ENCODE data around the gene ORC5. TPM values are rescaled to one million over a fixed set of nuclear protein-coding genes. Genes with fewer than 3 reads are reported as not detected.

ORC5 gene
- total RNA-seq (10 to 100 TPM; 20.8 to 30.8 (median 27.5) TPM), polyA plus RNA-seq (10 to 100 TPM in 1 of 3 donors, 1 to 10 TPM in 2; 8.4 to 12.0 (median 9.2) TPM)

DNA sequence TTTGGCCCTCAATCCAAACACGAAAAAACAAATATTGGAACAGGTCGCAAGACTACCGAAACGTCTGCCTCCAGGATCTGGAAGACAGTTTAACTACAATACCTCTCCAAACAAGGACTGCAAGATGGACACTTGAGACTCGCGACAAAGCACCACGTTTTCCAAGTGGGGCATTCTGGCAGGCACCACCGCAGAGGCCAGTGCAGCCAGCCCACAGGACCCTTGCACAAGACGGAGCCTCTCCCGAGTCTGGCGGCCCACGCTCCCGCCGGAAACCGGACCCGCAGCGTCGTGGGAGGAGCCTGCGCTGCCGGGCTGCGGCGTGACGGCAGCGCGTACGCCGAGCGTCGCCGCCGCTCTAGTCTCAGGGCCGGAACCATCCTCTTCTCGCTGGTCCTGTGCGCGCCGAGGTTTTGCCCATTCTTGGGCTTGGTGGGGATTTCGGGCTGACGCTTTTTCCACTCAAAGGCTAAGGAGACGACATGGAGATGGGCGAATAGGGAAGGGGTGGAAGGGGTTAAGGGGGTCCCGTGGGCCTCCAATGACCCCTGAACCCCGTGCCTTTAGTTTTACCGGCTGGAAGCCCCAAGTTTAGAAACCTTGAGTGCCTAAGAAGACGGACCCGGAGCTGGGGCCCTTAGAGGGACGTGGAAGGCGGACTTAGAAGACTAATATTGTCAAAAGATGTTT lies at the start of gene ORC5:
Gene ORC5 (minus strand): TSS at position 283 of the 690 bp plus-strand sequence. CDS start 109 bp downstream, at position 174.
- TF ChIP-seq, protein P1, sequence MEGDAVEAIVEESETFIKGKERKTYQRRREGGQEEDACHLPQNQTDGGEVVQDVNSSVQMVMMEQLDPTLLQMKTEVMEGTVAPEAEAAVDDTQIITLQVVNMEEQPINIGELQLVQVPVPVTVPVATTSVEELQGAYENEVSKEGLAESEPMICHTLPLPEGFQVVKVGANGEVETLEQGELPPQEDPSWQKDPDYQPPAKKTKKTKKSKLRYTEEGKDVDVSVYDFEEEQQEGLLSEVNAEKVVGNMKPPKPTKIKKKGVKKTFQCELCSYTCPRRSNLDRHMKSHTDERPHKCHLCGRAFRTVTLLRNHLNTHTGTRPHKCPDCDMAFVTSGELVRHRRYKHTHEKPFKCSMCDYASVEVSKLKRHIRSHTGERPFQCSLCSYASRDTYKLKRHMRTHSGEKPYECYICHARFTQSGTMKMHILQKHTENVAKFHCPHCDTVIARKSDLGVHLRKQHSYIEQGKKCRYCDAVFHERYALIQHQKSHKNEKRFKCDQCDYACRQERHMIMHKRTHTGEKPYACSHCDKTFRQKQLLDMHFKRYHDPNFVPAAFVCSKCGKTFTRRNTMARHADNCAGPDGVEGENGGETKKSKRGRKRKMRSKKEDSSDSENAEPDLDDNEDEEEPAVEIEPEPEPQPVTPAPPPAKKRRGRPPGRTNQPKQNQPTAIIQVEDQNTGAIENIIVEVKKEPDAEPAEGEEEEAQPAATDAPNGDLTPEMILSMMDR (IDR thresholded peaks at IDR 0.05), result no peak
- TF ChIP-seq POLR2A (IDR thresholded peaks at IDR 0.05) (peak; percentile 68 to 74), POLR2AphosphoS5 (IDR thresholded peaks at IDR 0.05) (peak in 3 of 4 donors; percentile 83 to 97 (median 96))
- peaks cover 0 to 11% (median 2%) of the 10 kb centered on the region in 4 donors for H3K36me3 ChIP-seq
- no peaks in the 10 kb centered on the region for H3K9me3 ChIP-seq
- H3K27me3 ChIP-seq, result no peaks in the 10 kb centered on the region
- 0% methylated on average over 47 of the region's 47 CpGs for WGBS, 2 donors
- intact Hi-C loops (cut with DNase I), result no loop called here
- H3K27ac ChIP-seq, result peak within 1 kb of the TSS; percentile 83 to 89 (median 88)
- H3K4me1 ChIP-seq, result peaks cover 0 to 29% (median 20%) of the 10 kb centered on the region in 4 donors
- peak; percentile 83 for DNase-seq
- peak within 1 kb of the TSS; percentile 65 to 83 (median 76) for H3K4me3 ChIP-seq

DNA sequence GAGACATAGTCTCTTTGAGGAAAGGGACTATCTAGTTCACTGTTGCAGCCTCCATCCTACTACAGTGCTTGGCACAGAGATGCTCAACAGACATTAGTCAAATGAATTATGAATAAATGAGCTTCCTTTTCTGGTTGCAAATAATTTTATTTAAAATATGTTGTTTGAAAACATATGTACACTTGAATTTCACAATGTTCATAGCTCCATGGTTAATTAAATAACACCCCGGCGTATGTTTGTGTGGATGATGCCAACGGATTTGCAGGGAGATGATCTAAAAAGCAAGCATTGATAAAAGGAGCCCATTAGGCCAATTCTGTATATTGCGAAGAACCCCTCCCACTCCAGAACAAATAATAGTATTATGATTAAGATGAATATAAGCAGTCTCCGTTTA lies 47.8 kb upstream of the ORC5 start:
- intact Hi-C loops (cut with DNase I), result no loop called here
- no peaks in the 10 kb centered on the region for H3K27me3 ChIP-seq
- TF ChIP-seq EP300 (IDR thresholded peaks at IDR 0.05) (no peak), POLR2A (IDR thresholded peaks at IDR 0.05) (no peak), POLR2AphosphoS5 (IDR thresholded peaks at IDR 0.05) (no peak)
- TF ChIP-seq, protein P1 (IDR thresholded peaks at IDR 0.05), result no peak
- no peaks in the 10 kb centered on the region for H3K4me1 ChIP-seq
- 80% methylated on average over 5 of the region's 5 CpGs for WGBS, 2 donors
- H3K4me3 ChIP-seq, result no peak overlapping the region
- DNase-seq, result no peak
- H3K27ac ChIP-seq, result no peak overlapping the region
- H3K9me3 ChIP-seq, result no peaks in the 10 kb centered on the region
- no peaks in the 10 kb centered on the region for H3K36me3 ChIP-seq

DNA sequence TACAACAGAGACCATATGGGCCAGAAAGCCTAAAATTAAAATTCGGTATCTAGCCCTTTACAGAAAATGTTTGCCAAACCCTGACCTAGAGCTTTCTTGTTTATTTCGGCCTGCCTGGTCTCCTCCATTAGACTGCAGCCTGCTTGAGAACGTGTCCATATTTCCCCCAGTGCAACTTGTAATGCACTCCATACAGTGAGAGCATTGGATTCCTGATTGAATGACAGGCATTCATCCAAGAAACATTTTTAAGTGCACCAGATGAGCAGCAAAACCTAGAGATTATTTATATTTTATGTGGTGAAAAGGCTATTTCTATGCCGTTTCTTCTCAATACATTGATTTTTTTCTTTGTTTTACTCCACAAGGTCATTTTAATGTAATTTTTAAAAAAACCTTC lies 47.4 kb upstream of the ORC5 start:
- H3K9me3 ChIP-seq, result no peaks in the 10 kb centered on the region
- no peak for DNase-seq
- WGBS, 2 donors, result 84 to 87% methylated on average over 4 of the region's 4 CpGs
- H3K4me1 ChIP-seq, result no peaks in the 10 kb centered on the region
- no peaks in the 10 kb centered on the region for H3K36me3 ChIP-seq
- intact Hi-C loops (cut with DNase I), result no loop called here
- no peak overlapping the region for H3K4me3 ChIP-seq
- H3K27ac ChIP-seq, result no peak overlapping the region
- no peaks in the 10 kb centered on the region for H3K27me3 ChIP-seq
- TF ChIP-seq EP300 (IDR thresholded peaks at IDR 0.05) (no peak), POLR2AphosphoS5 (IDR thresholded peaks at IDR 0.05) (no peak), POLR2A (IDR thresholded peaks at IDR 0.05) (no peak)
- TF ChIP-seq, protein P1 (IDR thresholded peaks at IDR 0.05), result no peak

DNA sequence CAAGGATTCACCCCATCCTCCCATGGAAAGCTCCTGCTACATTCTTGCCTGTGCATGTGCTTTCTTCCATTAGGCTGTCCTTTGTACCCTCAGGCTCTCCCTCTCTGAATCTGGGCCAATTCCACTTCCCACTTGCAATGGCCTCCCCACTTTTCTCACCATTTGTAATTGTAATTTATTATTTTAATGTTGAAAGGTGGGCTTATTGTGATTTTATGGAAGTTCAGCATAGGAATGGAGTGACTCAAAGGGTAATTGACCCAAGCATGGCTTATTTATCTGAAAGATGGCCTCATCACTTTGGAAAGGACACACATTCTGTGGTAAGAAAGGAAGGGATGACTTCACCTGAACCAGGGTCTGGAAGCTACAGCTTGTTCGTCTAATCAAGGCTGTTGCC lies 46.9 kb upstream of the ORC5 start:
- no peak for DNase-seq
- no peak overlapping the region for H3K27ac ChIP-seq
- WGBS, 2 donors, result 79 to 85% methylated on average over 1 of the region's 1 CpG
- intact Hi-C loops (cut with DNase I), result no loop called here
- TF ChIP-seq POLR2AphosphoS5 (IDR thresholded peaks at IDR 0.05) (no peak), EP300 (IDR thresholded peaks at IDR 0.05) (no peak), POLR2A (IDR thresholded peaks at IDR 0.05) (no peak)
- H3K4me1 ChIP-seq, result no peaks in the 10 kb centered on the region
- no peaks in the 10 kb centered on the region for H3K27me3 ChIP-seq
- no peak overlapping the region for H3K4me3 ChIP-seq
- H3K9me3 ChIP-seq, result no peaks in the 10 kb centered on the region
- H3K36me3 ChIP-seq, result no peaks in the 10 kb centered on the region

DNA sequence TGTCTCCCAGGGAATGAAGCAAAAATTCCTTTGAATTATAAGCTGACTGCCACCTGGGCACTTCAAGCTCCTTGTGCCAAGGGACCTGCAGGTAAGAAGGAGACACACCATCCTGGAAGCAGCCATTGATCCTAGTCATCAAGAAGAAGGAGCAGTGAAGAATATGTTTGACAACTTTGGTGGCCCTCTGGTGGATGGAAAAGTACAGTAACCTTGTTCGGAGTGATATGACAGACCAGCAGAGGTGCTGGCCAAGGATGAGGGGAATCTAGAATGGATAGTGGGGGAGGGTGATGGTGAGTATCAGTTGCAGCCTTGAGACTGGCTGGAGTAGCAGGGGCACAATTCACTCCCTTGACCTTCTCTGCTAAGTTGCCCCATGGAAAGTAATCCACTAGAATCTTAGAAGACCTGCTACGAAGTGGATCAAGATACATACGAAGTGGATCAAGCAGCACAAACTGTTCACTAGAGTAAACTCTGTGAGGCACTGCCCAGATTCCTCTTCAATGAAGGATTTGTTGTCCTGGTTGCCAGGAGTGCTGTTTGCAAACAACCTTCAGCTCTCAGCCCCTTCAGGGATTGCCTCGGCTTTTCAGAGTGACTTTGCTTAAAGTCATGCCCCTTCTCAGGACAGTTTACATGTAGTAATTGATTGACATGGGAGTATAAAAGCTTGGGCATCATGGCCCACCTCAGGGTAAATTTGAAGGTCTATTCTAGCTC lies 44.8 kb upstream of the ORC5 start:
- 41 to 64% methylated on average over 4 of the region's 4 CpGs for WGBS, 2 donors
- H3K4me1 ChIP-seq, result no peaks in the 10 kb centered on the region
- intact Hi-C loops (cut with DNase I), result no loop called here

More for the DNA sequence above, 44.8 kb upstream of the ORC5 start:
- TF ChIP-seq POLR2A (IDR thresholded peaks at IDR 0.05) (no peak), POLR2AphosphoS5 (IDR thresholded peaks at IDR 0.05) (no peak)
- TF ChIP-seq, protein P1 (IDR thresholded peaks at IDR 0.05), result no peak
- H3K4me3 ChIP-seq, result no peak overlapping the region
- H3K36me3 ChIP-seq, result no peaks in the 10 kb centered on the region
- H3K9me3 ChIP-seq, result no peaks in the 10 kb centered on the region
- H3K27me3 ChIP-seq, result no peaks in the 10 kb centered on the region
- no peak for DNase-seq
- no peak overlapping the region for H3K27ac ChIP-seq
